Measurements from ENCODE around the gene ZDHHC3.

- no peak for TF ChIP-seq CTCF (conservative IDR thresholded peaks at IDR 0.05; ENCODE audit: low read depth, low read length)
- TF ChIP-seq EZH2phosphoT487 (IDR thresholded peaks at IDR 0.05; ENCODE audit: borderline replicate concordance, low read length) = no peak
Measured at GRCh38 chr3:44999782-45000181, 23.8 kb upstream of the ZDHHC3 start.

Measured in PC-3 (cell line).